GM23248 (cell line): ENCODE data around the gene BUD31.

Experiments
- EZH2 ChIP-seq: fragments of 200-600 bp; sonication (generic); IDR thresholded peaks from 2 replicates; pipeline ENCODE4 v1.6.1; 2018; ENCODE audit warnings: antibody characterized with exemption, mild to moderate bottlenecking; ENCODE audit not compliant: insufficient read depth, poor library complexity, severe bottlenecking
- EZH2phosphoT487 ChIP-seq: fragments of 200-600 bp; sonication (generic); IDR thresholded peaks from 2 replicates; pipeline ENCODE4 v1.6.1; 2018; ENCODE audit warnings: antibody characterized with exemption, moderate library complexity, mild to moderate bottlenecking, low read depth; ENCODE audit not compliant: insufficient read depth

DNA sequence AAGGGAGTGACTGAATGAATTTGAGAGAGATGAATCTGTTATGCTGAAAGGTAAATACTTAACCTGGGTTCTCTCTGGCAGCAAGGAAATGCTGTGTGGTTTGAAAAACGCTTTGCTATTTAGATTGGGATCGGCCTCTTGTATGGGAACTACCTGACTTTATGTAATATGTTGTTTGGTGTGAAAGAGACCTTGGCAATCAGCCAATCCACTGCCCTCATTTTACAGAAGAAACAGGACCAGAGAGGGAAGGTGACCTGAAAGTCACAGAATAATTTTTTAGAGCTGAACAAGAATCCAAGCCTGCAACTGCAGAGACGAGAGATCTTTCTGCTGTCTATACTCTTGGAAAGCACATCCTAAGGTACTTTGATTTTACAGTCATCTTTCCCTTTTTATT, 1.0 kb downstream of the BUD31 start:
- TF ChIP-seq EZH2 (no peak), EZH2phosphoT487 (no peak)
